HUES48 (cell line): ENCODE data around the gene COTL1.
"Not testable (repeated sequence)": the region's sequence is repeated elsewhere in the genome, so short reads cannot be mapped to it uniquely, and the experiment has no call there.

Source experiments
- H3K27ac ChIP-seq: one replicate; pipeline ENCODE4 v1.7.0; 2013; ENCODE audit warnings: low read depth, low read length, inconsistent platforms
- H3K27me3 ChIP-seq: 2 replicates; pipeline ENCODE4 v1.6.1; 2013; ENCODE audit warnings: mild to moderate bottlenecking, low read length; ENCODE audit not compliant: control insufficient read depth, insufficient read depth
- H3K36me3 ChIP-seq: 2 replicates; pipeline ENCODE4 v1.6.1; 2013; ENCODE audit warnings: low read length; ENCODE audit not compliant: control insufficient read depth, insufficient read depth
- H3K4me1 ChIP-seq: 2 replicates; pipeline ENCODE4 v1.6.1; 2013; ENCODE audit warnings: mild to moderate bottlenecking, low read length; ENCODE audit not compliant: control insufficient read depth, insufficient read depth
- H3K4me3 ChIP-seq: 2 replicates; pipeline ENCODE4 v1.5.1; 2013; ENCODE audit warnings: mild to moderate bottlenecking, low read depth, low read length
- H3K9ac ChIP-seq: 2 replicates; pipeline ENCODE4 v1.6.1; 2013; ENCODE audit warnings: mild to moderate bottlenecking, low read depth, low read length, moderate library complexity
- H3K9me3 ChIP-seq: 2 replicates; pipeline ENCODE4 v1.6.1; 2013; ENCODE audit warnings: low read length; ENCODE audit not compliant: control insufficient read depth, insufficient read depth

COTL1 gene

GRCh38 chr16:84524941-84525581, 92.8 kb downstream of the COTL1 start:
- not testable (repeated sequence) for H3K4me3 ChIP-seq, H3K36me3 ChIP-seq, H3K9me3 ChIP-seq, H3K4me1 ChIP-seq, H3K9ac ChIP-seq, H3K27me3 ChIP-seq, H3K27ac ChIP-seq

GRCh38 chr16:84524346-84524920, 93.4 kb downstream of the COTL1 start:
- H3K9me3 ChIP-seq, result peaks cover 2% of the 10 kb centered on the region; the same call in 1 of the 2 replicates
- peaks cover 3% of the 10 kb centered on the region; the same call in 1 of the 2 replicates for H3K4me1 ChIP-seq
- H3K36me3 ChIP-seq, result no peaks in the 10 kb centered on the region
- H3K27ac ChIP-seq, result no peak overlapping the region
- H3K27me3 ChIP-seq, result no peaks in the 10 kb centered on the region
- H3K9ac ChIP-seq, result no peak overlapping the region
- no peak overlapping the region for H3K4me3 ChIP-seq

GRCh38 chr16:84521497-84521770, 96.4 kb downstream of the COTL1 start:
- Histone ChIP-seq H3K9ac (no peak overlapping the region), H3K27ac (no peak overlapping the region), H3K4me3 (no peak overlapping the region), H3K9me3 (no peaks in the 10 kb centered on the region), H3K4me1 (no peaks in the 10 kb centered on the region), H3K36me3 (no peaks in the 10 kb centered on the region), H3K27me3 (no peaks in the 10 kb centered on the region)

GRCh38 chr16:84520725-84521496, 97.0 kb downstream of the COTL1 start:
- Histone ChIP-seq H3K9me3 (no peaks in the 10 kb centered on the region), H3K27me3 (no peaks in the 10 kb centered on the region), H3K4me1 (no peaks in the 10 kb centered on the region), H3K27ac (no peak overlapping the region), H3K4me3 (no peak overlapping the region), H3K36me3 (no peaks in the 10 kb centered on the region), H3K9ac (no peak overlapping the region)

GRCh38 chr16:84519855-84520254, 98.0 kb downstream of the COTL1 start:
- H3K27ac ChIP-seq, result no peak overlapping the region
- no peaks in the 10 kb centered on the region for H3K4me1 ChIP-seq
- H3K9ac ChIP-seq, result no peak overlapping the region

GRCh38 chr16:84518804-84519341, 99.0 kb downstream of the COTL1 start:
- Histone ChIP-seq H3K4me3 (no peak overlapping the region), H3K9me3 (no peaks in the 10 kb centered on the region), H3K27ac (no peak overlapping the region), H3K27me3 (no peaks in the 10 kb centered on the region), H3K36me3 (no peaks in the 10 kb centered on the region), H3K9ac (no peak overlapping the region), H3K4me1 (no peaks in the 10 kb centered on the region)

More at GRCh38 chr16:84519855-84520254, 98.0 kb downstream of the COTL1 start:
- Histone ChIP-seq H3K27me3 (no peaks in the 10 kb centered on the region), H3K4me3 (no peak overlapping the region), H3K9me3 (no peaks in the 10 kb centered on the region), H3K36me3 (no peaks in the 10 kb centered on the region)

GRCh38 chr16:84518220-84518619, 99.7 kb downstream of the COTL1 start:
- H3K27me3 ChIP-seq, H3K27ac ChIP-seq, H3K9me3 ChIP-seq, H3K4me1 ChIP-seq, H3K9ac ChIP-seq, H3K36me3 ChIP-seq, H3K4me3 ChIP-seq: not testable (repeated sequence)

GRCh38 chr16:84517366-84517765, 100.5 kb downstream of the COTL1 start:
- H3K4me1 ChIP-seq, result no peaks in the 10 kb centered on the region
- H3K27ac ChIP-seq, result no peak overlapping the region
- H3K27me3 ChIP-seq, result no peaks in the 10 kb centered on the region
- no peaks in the 10 kb centered on the region for H3K9me3 ChIP-seq
- H3K4me3 ChIP-seq, result no peak overlapping the region
- no peaks in the 10 kb centered on the region for H3K36me3 ChIP-seq
- no peak overlapping the region for H3K9ac ChIP-seq
